ENCODE measurements around the gene TMEM238L.

GRCh38 chr17:10809605-10810004 is 5.7 kb upstream of the TMEM238L start:
- TF ChIP-seq CTCF (IDR thresholded peaks at IDR 0.05), result no peak
- no peak for TF ChIP-seq EZH2 (IDR thresholded peaks at IDR 0.05)
- no peak for TF ChIP-seq EZH2phosphoT487 (IDR thresholded peaks at IDR 0.05)

Measured in neural progenitor cell (in vitro differentiated cells).